GM12878 (cell line): ENCODE results near the gene CDKN1B. TPM values are rescaled to one million over a fixed set of nuclear protein-coding genes. Genes with fewer than 3 reads are reported as not detected.

Source experiments
- ATAC-seq: fragments of 200-7000 bp; cut with Tn5 transposase; 3 replicates; pipeline ENCODE4 v1.9.1; 2020; ENCODE audit warnings: mild to moderate bottlenecking, moderate library complexity
- BruUV-seq: library from RNA; stranded (reverse); fragments of 400-500 nt; replicated peaks from 2 replicates; lab custom pipeline; 2021; lab: Mats Ljungman, UMichigan
- CTCF ChIA-PET: fragments of 300-600 bp; sonication (Branson Sonifier 250); formaldehyde crosslinking; extraction: SDS; loops from one replicate; lab custom pipeline; 2021; ENCODE audit warnings: inconsistent platforms; lab: Yijun Ruan, JAX
- POLR2A ChIA-PET: fragments of 350-600 bp; formaldehyde crosslinking; extraction: SDS; loops from one replicate; lab custom pipeline; 2021; ENCODE audit warnings: inconsistent platforms; lab: Charles Lee
- RAD21 ChIA-PET: fragments of 300-600 bp; sonication (Branson Sonifier 250); formaldehyde crosslinking; loops from one replicate; lab custom pipeline; 2023; ENCODE audit warnings: antibody characterized with exemption; ENCODE audit not compliant: unreplicated experiment; lab: Charles Lee
- SMC1A ChIA-PET: fragments of 300-600 bp; sonication (Branson Sonifier 250); formaldehyde crosslinking; loops from one replicate; lab custom pipeline; 2023; ENCODE audit not compliant: unreplicated experiment, uncharacterized antibody; lab: Charles Lee
- DNase-seq: peaks from one replicate; pipeline ENCODE4 v3.0.0-alpha.2; 2011; ENCODE audit warnings: low read depth, low spot score
- FAIRE-seq: peaks from 3 replicates; lab custom pipeline; 2011; peaks lifted over from hg19 to GRCh38; lab: Jason Lieb, UNC
- H2AFZ ChIP-seq: 2 replicates; pipeline ENCODE4 v1.6.0; 2011; ENCODE audit warnings: low read depth, low read length, control low read depth; ENCODE audit not compliant: control insufficient read depth
- H3K27ac ChIP-seq: 2 replicates; pipeline ENCODE4 v1.5.1; 2011; ENCODE audit warnings: control low read depth; ENCODE audit not compliant: control insufficient read depth, insufficient read depth
- H3K27me3 ChIP-seq, 2 experiments: replicated peaks in 1 of 2; 2 replicates each; pipeline versions ENCODE4 v1.6.0 to v1.6.1; 2011; ENCODE audit warnings: low read length in 1 of 2; ENCODE audit not compliant: control insufficient read depth in 2 of 2, insufficient read depth in 2 of 2
- H3K36me3 ChIP-seq, 2 experiments: 2 replicates each; pipeline ENCODE4 v1.5.1; 2011; ENCODE audit warnings: low read length in 1 of 2; ENCODE audit not compliant: control insufficient read depth in 2 of 2, insufficient read depth in 2 of 2
- H3K4me1 ChIP-seq: 2 replicates; pipeline ENCODE4 v1.6.1; 2011; ENCODE audit warnings: mild to moderate bottlenecking, low read length, moderate library complexity, mixed read lengths; ENCODE audit not compliant: control insufficient read depth, insufficient read depth
- H3K4me2 ChIP-seq: 2 replicates; pipeline ENCODE4 v1.6.0; 2011; ENCODE audit warnings: control low read depth; ENCODE audit not compliant: control insufficient read depth, insufficient read depth
- H3K4me3 ChIP-seq: fragments of 200-600 bp; sonication (generic); 2 replicates; pipeline ENCODE4 v1.5.1; 2016
- H3K79me2 ChIP-seq: 2 replicates; pipeline ENCODE4 v1.6.0; 2011; ENCODE audit warnings: low read length; ENCODE audit not compliant: control insufficient read depth, insufficient read depth
- H3K9ac ChIP-seq: 2 replicates; pipeline ENCODE4 v1.8.0; 2011; ENCODE audit warnings: low read length, control low read depth, mixed read lengths; ENCODE audit not compliant: control insufficient read depth, insufficient read depth
- H3K9me3 ChIP-seq: replicated peaks from 3 replicates; pipeline ENCODE4 v1.5.1; 2011; ENCODE audit warnings: mild to moderate bottlenecking, low read length; ENCODE audit not compliant: control insufficient read depth, insufficient read depth
- H4K20me1 ChIP-seq: 2 replicates; pipeline ENCODE4 v1.6.0; 2011; ENCODE audit not compliant: control insufficient read depth, insufficient read depth
- CBX3 ChIP-seq: fragments of 200-600 bp; sonication (generic); IDR thresholded peaks from 2 replicates; pipeline ENCODE4 v1.6.1; 2016; ENCODE audit warnings: low read depth, borderline replicate concordance
- CREB1 ChIP-seq: IDR thresholded peaks from 2 replicates; pipeline ENCODE4 v1.6.1; 2012; ENCODE audit warnings: low read depth, mild to moderate bottlenecking, inconsistent platforms
- ELK1 ChIP-seq: IDR thresholded peaks from 2 replicates; pipeline ENCODE4 v1.6.1; 2012; ENCODE audit warnings: low read depth, low read length, improper control_type of control experiment
- GABPA ChIP-seq: IDR thresholded peaks from 2 replicates; pipeline ENCODE4 v1.6.1; 2014; ENCODE audit warnings: antibody characterized with exemption, low read depth, mild to moderate bottlenecking, inconsistent platforms
- HDGF ChIP-seq: fragments of 450-650 bp; IDR thresholded peaks from 2 replicates; pipeline ENCODE4 v1.6.1; 2016; ENCODE audit warnings: antibody characterized with exemption
- MYB ChIP-seq: fragments of 150-350 bp; IDR thresholded peaks from 2 replicates; pipeline ENCODE4 v1.6.1; 2014; ENCODE audit warnings: mild to moderate bottlenecking, low read depth, low read length, borderline replicate concordance
- NFYA ChIP-seq: IDR thresholded peaks from 2 replicates; pipeline ENCODE4 v1.6.1; 2011; ENCODE audit warnings: low read depth, mild to moderate bottlenecking, low read length, improper control_type of control experiment, borderline replicate concordance
- POLR2A ChIP-seq: IDR thresholded peaks from 2 replicates; pipeline ENCODE4 v1.6.1; 2011; ENCODE audit warnings: low read depth, mild to moderate bottlenecking, low read length
- RAD21 ChIP-seq: IDR thresholded peaks from 2 replicates; pipeline ENCODE4 v1.6.1; 2011; ENCODE audit warnings: mild to moderate bottlenecking, low read depth, low read length, moderate library complexity; ENCODE audit not compliant: insufficient read depth
- SMAD5 ChIP-seq: IDR thresholded peaks from 2 replicates; pipeline ENCODE4 v1.6.1; 2016; ENCODE audit warnings: antibody characterized with exemption, low read depth
- SPI1 ChIP-seq: IDR thresholded peaks from 2 replicates; pipeline ENCODE4 v1.6.1; 2011; ENCODE audit warnings: low read depth, mild to moderate bottlenecking, low read length, moderate library complexity, borderline replicate concordance; ENCODE audit not compliant: insufficient read depth
- STAT3 ChIP-seq: IDR thresholded peaks from 2 replicates; pipeline ENCODE4 v1.6.1; 2011; ENCODE audit warnings: low read depth, low read length, improper control_type of control experiment
- SUPT20H ChIP-seq: IDR thresholded peaks from 2 replicates; pipeline ENCODE4 v1.6.1; 2011; ENCODE audit warnings: low read depth, mild to moderate bottlenecking, low read length, moderate library complexity, borderline replicate concordance; ENCODE audit not compliant: control insufficient read depth
- TAF1 ChIP-seq: IDR thresholded peaks from 2 replicates; pipeline ENCODE4 v1.6.1; 2011; ENCODE audit warnings: mild to moderate bottlenecking, low read depth, low read length, borderline replicate concordance
- TCF12 ChIP-seq: IDR thresholded peaks from 2 replicates; pipeline ENCODE4 v1.6.1; 2011; ENCODE audit warnings: low read depth, mild to moderate bottlenecking, low read length
- TCF3 ChIP-seq: IDR thresholded peaks from 2 replicates; pipeline ENCODE4 v1.6.1; 2012; ENCODE audit warnings: low read depth, mild to moderate bottlenecking, low read length, borderline replicate concordance; ENCODE audit not compliant: insufficient read depth
- WRNIP1 ChIP-seq: IDR thresholded peaks from 2 replicates; pipeline ENCODE4 v1.6.1; 2011; ENCODE audit warnings: low read depth, low read length, improper control_type of control experiment, borderline replicate concordance
- ZSCAN29 ChIP-seq: fragments of 450-650 bp; IDR thresholded peaks from 2 replicates; pipeline ENCODE4 v1.6.1; 2017; ENCODE audit warnings: mild to moderate bottlenecking, moderate library complexity
- WGBS: methylation state at CpG from one replicate; pipeline ENCODE4 v1.1.6; 2016; ENCODE audit warnings: low lambda C conversion rate; ENCODE audit not compliant: insufficient replicate concordance, insufficient coverage; ENCODE audit errors: missing lambda C conversion rate; 5-methylcytosine and 5-hydroxymethylcytosine counted together
- in situ Hi-C: fragments of 300-500 bp; cut with MboI; formaldehyde crosslinking; loops from 9 replicates; pipeline ENCODE4 v1.14.3; 2018; ENCODE audit warnings: mixed read lengths
- intact Hi-C: fragments of 100-400 bp; cut with micrococcal nuclease; formaldehyde crosslinking; loops from one replicate; pipeline ENCODE4 v1.14.2; 2022; ENCODE audit not compliant: unreplicated experiment
- polyA plus RNA-seq, 11 experiments: library from polyadenylated mRNA; depleted of rRNA in 4 of 11; unstranded in 6 of 11; stranded (reverse) in 5 of 11; fragments of >200 nt; fragmentation: Nextera tagmentation in 4 of 11; fragmentation: Illumina TruSeq in 1 of 11; extraction: Ambion mirVana in 4 of 11; extraction: Trizol in 1 of 11; gene quantifications; 1 replicate in 1 of 11; 2 replicates in 10 of 11; pipeline versions ENCODE4 v1.2.1 to v1.2.3, GENCODE V29; 2011 to 2016; ENCODE audit warnings: inconsistent platforms in 2 of 11, missing spikeins in 2 of 11, low read depth in 1 of 11
- total RNA-seq, 4 experiments: library from RNA; depleted of rRNA in 3 of 4; stranded (reverse); fragments of >200 nt in 3 of 4; fragmentation: Illumina TruSeq in 1 of 4; extraction: Trizol in 1 of 4; gene quantifications; 2 replicates each; pipeline versions ENCODE4 v1.2.1 to v1.2.3, GENCODE V29; 2013 to 2021
- TF ChIP-seq, protein P1 (sequence below): fragments of 450-650 bp; IDR thresholded peaks from 2 replicates; pipeline ENCODE4 v1.6.1; 2014; ENCODE audit warnings: mild to moderate bottlenecking

CDKN1B gene
- total and polyA plus RNA-seq, 10 of the 15 experiments (the other 5 are each of a cell fraction or from before 2014, with no cell fraction given): 4.2 to 39.1 (median 23.1) TPM

- Histone ChIP-seq H3K4me3 (peak overlapping the region; percentile 77), H3K4me1 (peaks cover 35% of the 10 kb centered on the region), H2AFZ (peak overlapping the region; percentile 88), H3K27me3 (no peaks in the 10 kb centered on the region), H3K79me2 (no peaks in the 10 kb centered on the region; the same call in none of the 2 replicates), H4K20me1 (no peaks in the 10 kb centered on the region), H3K9me3 (no peaks in the 10 kb centered on the region), H3K9ac (peak overlapping the region; percentile 96), H3K36me3 (no peaks in the 10 kb centered on the region), H3K27ac (peak overlapping the region; percentile 99), H3K4me2 (peak overlapping the region; percentile 87)
- CTCF ChIA-PET: interaction anchor here (0.8 to 2.6 kb wide), 11 partner anchors 19 to 319 kb away, joined by 3 to 19 read pairs (median 7); partner anchors contain the start of gene DUSP16
- ATAC-seq: peak; percentile 78
- 1% methylated on average over 29 of the region's 29 CpGs for WGBS
- SMC1A ChIA-PET: interaction anchor here (0.6 to 5.8 kb wide), 23 partner anchors 9 to 339 kb away, joined by 3 to 51 read pairs (median 4); partner anchors contain the start of gene BORCS5
- intact Hi-C loops (loop anchor here (1.0 to 5.0 kb wide), 5 partner anchors 19 to 339 kb away; partner anchors contain the start of gene BORCS5), in situ Hi-C loops (loop anchor here (10.0 kb wide), 1 partner anchor 1132 kb away; no protein-coding TSS in a partner anchor)
- POLR2A ChIA-PET: interaction anchor here (0.5 to 3.5 kb wide), 24 partner anchors 15 to 1135 kb away, joined by 3 to 21 read pairs (median 5); partner anchors contain the start of genes BORCS5, CDKN1B and DDX47
- RAD21 ChIA-PET: interaction anchor here (0.6 to 2.4 kb wide), 24 partner anchors 18 to 339 kb away, joined by 3 to 22 read pairs (median 4); partner anchors contain the start of gene BORCS5
- peak; percentile 84 for FAIRE-seq
- TSS peak; percentile 83 for BruUV-seq
- peak; percentile 91 for DNase-seq
- TF ChIP-seq HDGF: no peak
- TF ChIP-seq WRNIP1: no peak
- no peak for TF ChIP-seq NFYA
- TF ChIP-seq ZSCAN29: no peak
- 0 out of 2 replicates have a peak, but pooled peaks have one; percentile 13 for TF ChIP-seq STAT3
- no peak; the same call in 1 of the 2 replicates for TF ChIP-seq SMAD5
- no peak for TF ChIP-seq MYB
- TF ChIP-seq CBX3: no peak
- TF ChIP-seq SUPT20H: no peak
- TF ChIP-seq GABPA: 0 out of 2 replicates have a peak, but pooled peaks have one; percentile 13
- TF ChIP-seq TCF12: no peak
- TF ChIP-seq ELK1: no peak
- TF ChIP-seq TAF1: no peak
- TF ChIP-seq TCF3: no peak
- TF ChIP-seq RAD21: no peak
- peak; percentile 33; the same call in 1 of the 2 replicates for TF ChIP-seq CREB1
- TF ChIP-seq SPI1: peak; percentile 59; the same call in 1 of the 2 replicates
- peak; percentile 72 for TF ChIP-seq POLR2A
- TF ChIP-seq, protein P1, sequence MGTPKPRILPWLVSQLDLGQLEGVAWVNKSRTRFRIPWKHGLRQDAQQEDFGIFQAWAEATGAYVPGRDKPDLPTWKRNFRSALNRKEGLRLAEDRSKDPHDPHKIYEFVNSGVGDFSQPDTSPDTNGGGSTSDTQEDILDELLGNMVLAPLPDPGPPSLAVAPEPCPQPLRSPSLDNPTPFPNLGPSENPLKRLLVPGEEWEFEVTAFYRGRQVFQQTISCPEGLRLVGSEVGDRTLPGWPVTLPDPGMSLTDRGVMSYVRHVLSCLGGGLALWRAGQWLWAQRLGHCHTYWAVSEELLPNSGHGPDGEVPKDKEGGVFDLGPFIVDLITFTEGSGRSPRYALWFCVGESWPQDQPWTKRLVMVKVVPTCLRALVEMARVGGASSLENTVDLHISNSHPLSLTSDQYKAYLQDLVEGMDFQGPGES: no peak
Measured at GRCh38 chr12:12696562-12697383, 20.4 kb upstream of the CDKN1B start.
